ENCODE results near the gene PHLDB2. TPM values are rescaled to one million over a fixed set of nuclear protein-coding genes. Genes with fewer than 3 reads are reported as not detected.

The PHLDB2 gene
- total RNA-seq, 1 experiment from 2014 or later = 143 TPM

GRCh38 chr3:111980716-111981456, 121.8 kb downstream of the PHLDB2 start:
- H3K27me3 ChIP-seq (ENCODE audit: insufficient read depth, low read length) = no peaks in the 10 kb centered on the region
- peak overlapping the region; percentile 81 for H3K4me2 ChIP-seq (ENCODE audit: low read length)
- H3K4me3 ChIP-seq (replicated peaks in 1 of 2; ENCODE audit: low read depth in 1 of 2, low read length in 2 of 2) = peak overlapping the region; percentile 77 to 78; a peak in 2 of 4 replicates
- H3K27ac ChIP-seq (ENCODE audit: low read depth, low read length) = peak overlapping the region; percentile 90
- peaks cover 34 to 49% of the 10 kb centered on the region in 2 experiments for H3K36me3 ChIP-seq (ENCODE audit: control insufficient read depth in 1 of 2, insufficient read depth in 2 of 2, low read length in 2 of 2)
- no peak for DNase-seq (ENCODE audit: low read depth, low spot score)
- H3K4me1 ChIP-seq (ENCODE audit: control insufficient read depth in 1 of 2, insufficient read depth in 2 of 2, low read length in 2 of 2) = peaks cover 25 to 33% of the 10 kb centered on the region in 2 experiments
- intact Hi-C loops (cut with micrococcal nuclease) = no loop called here
- H4K20me1 ChIP-seq (ENCODE audit: insufficient read depth) = peaks cover 2% of the 10 kb centered on the region; the same call in 1 of the 2 replicates
- H3K9ac ChIP-seq (ENCODE audit: low read length) = peak overlapping the region; percentile 3; the same call in 1 of the 2 replicates
- ChIA-PET POLR2A (interaction anchor here (1.4 to 2.6 kb wide), 2 partner anchors 14 to 21 kb away, joined by 4 to 11 read pairs; no protein-coding TSS in a partner anchor), CTCF (interaction anchor here (3.2 kb wide), 1 partner anchor 14 kb away, joined by 29 read pairs; no protein-coding TSS in a partner anchor), RAD21 (ENCODE audit: low non-redundant PET in 1 of 2, low total read pairs in 2 of 2, uncharacterized antibody in 2 of 2, unreplicated experiment in 2 of 2) (no interaction called here)
- TF ChIP-seq EZH2phosphoT487 (IDR thresholded peaks at IDR 0.05; ENCODE audit: borderline replicate concordance) (no peak), POLR2AphosphoS5 (IDR thresholded peaks at IDR 0.05; ENCODE audit: low read depth, low read length) (peak; percentile 9; the same call in 1 of the 2 replicates)
- H3K9me2 ChIP-seq (ENCODE audit: insufficient read depth) = no peaks in the 10 kb centered on the region
- H3K9me3 ChIP-seq (ENCODE audit: control insufficient read depth in 1 of 2, insufficient read depth in 1 of 2, low read depth in 1 of 2, low read length in 2 of 2) = no peaks in the 10 kb centered on the region
- no peak for ATAC-seq
- H2AFZ ChIP-seq (ENCODE audit: low read depth, low read length, poor library complexity, severe bottlenecking) = no peak overlapping the region
- H3K79me2 ChIP-seq (ENCODE audit: insufficient read depth, low read length) = peaks cover 71% of the 10 kb centered on the region
- BruUV-seq (replicated peaks) = no TSS peak

- H3K79me2 ChIP-seq (ENCODE audit: insufficient read depth, low read length) = peaks cover 76% of the 10 kb centered on the region
- H4K20me1 ChIP-seq (ENCODE audit: insufficient read depth) = peaks cover 2% of the 10 kb centered on the region; the same call in 1 of the 2 replicates
- H3K9me3 ChIP-seq (ENCODE audit: control insufficient read depth in 1 of 2, insufficient read depth in 1 of 2, low read depth in 1 of 2, low read length in 2 of 2) = no peaks in the 10 kb centered on the region
- ATAC-seq (no peak), DNase-seq (ENCODE audit: low read depth, low spot score) (no peak)
- peak overlapping the region; percentile 90; the same call in 1 of the 2 replicates for H3K27ac ChIP-seq (ENCODE audit: low read depth, low read length)
- no peak overlapping the region for H3K4me3 ChIP-seq (replicated peaks in 1 of 2; ENCODE audit: low read depth in 1 of 2, low read length in 2 of 2)
- intact Hi-C loops (cut with micrococcal nuclease) = no loop called here
- 0 out of 2 replicates have a peak overlapping the region, but pooled peaks have one; percentile 3 for H3K9ac ChIP-seq (ENCODE audit: low read length)
- TF ChIP-seq POLR2AphosphoS5 (IDR thresholded peaks at IDR 0.05; ENCODE audit: low read depth, low read length) (0 out of 2 replicates have a peak, but pooled peaks have one; percentile 4), CTCF (IDR thresholded peaks at IDR 0.05 in 2 of 3, conservative IDR thresholded peaks at IDR 0.05 in 1 of 3; ENCODE audit: borderline replicate concordance in 1 of 3, insufficient read depth in 1 of 3, low read depth in 2 of 3, low read length in 2 of 3) (no peak)
- BruUV-seq (replicated peaks) = no TSS peak
- H3K4me2 ChIP-seq (ENCODE audit: low read length) = peak overlapping the region; percentile 81; the same call in 1 of the 2 replicates
- H3K27me3 ChIP-seq (ENCODE audit: insufficient read depth, low read length) = no peaks in the 10 kb centered on the region
- ChIA-PET POLR2A (interaction anchor here (1.0 to 1.4 kb wide), 3 partner anchors 15 to 64 kb away, joined by 3 to 4 read pairs (median 3); no protein-coding TSS in a partner anchor), CTCF (no interaction called here), RAD21 (ENCODE audit: low non-redundant PET in 1 of 2, low total read pairs in 2 of 2, uncharacterized antibody in 2 of 2, unreplicated experiment in 2 of 2) (no interaction called here)
- H2AFZ ChIP-seq (ENCODE audit: low read depth, low read length, poor library complexity, severe bottlenecking) = no peak overlapping the region
- H3K36me3 ChIP-seq (ENCODE audit: control insufficient read depth in 1 of 2, insufficient read depth in 2 of 2, low read length in 2 of 2) = peaks cover 38 to 49% of the 10 kb centered on the region in 2 experiments
- no peaks in the 10 kb centered on the region for H3K9me2 ChIP-seq (ENCODE audit: insufficient read depth)
- H3K4me1 ChIP-seq (ENCODE audit: control insufficient read depth in 1 of 2, insufficient read depth in 2 of 2, low read length in 2 of 2) = peaks cover 25 to 33% of the 10 kb centered on the region in 2 experiments
These were observed 122.3 kb downstream of the PHLDB2 start for GRCh38 chr3:111981457-111981763.
